Cardiac fibroblast (primary cell): ENCODE results near the gene DKC1.

ENCODE experiments used
- DNase-seq, 2 donors: peaks; one replicate each; pipeline versions ENCODE4 v3.0.0 to v3.0.0-alpha.2; 2010; ENCODE audit warnings: low read depth in 2 of 2
- H3K4me3 ChIP-seq, 2 donors: replicated peaks in 1 of 2; 1 replicate in 1 of 2; 2 replicates in 1 of 2; pipeline ENCODE4 v1.5.1; 2011; ENCODE audit warnings: low read depth in 2 of 2, low read length in 2 of 2, mild to moderate bottlenecking in 2 of 2, moderate library complexity in 1 of 2
- TF ChIP-seq, protein P1 (sequence below): IDR thresholded peaks from one replicate; pipeline ENCODE4 v1.5.1; 2011; ENCODE audit warnings: low read depth, mild to moderate bottlenecking, low read length, inconsistent platforms

The DKC1 gene

DNA sequence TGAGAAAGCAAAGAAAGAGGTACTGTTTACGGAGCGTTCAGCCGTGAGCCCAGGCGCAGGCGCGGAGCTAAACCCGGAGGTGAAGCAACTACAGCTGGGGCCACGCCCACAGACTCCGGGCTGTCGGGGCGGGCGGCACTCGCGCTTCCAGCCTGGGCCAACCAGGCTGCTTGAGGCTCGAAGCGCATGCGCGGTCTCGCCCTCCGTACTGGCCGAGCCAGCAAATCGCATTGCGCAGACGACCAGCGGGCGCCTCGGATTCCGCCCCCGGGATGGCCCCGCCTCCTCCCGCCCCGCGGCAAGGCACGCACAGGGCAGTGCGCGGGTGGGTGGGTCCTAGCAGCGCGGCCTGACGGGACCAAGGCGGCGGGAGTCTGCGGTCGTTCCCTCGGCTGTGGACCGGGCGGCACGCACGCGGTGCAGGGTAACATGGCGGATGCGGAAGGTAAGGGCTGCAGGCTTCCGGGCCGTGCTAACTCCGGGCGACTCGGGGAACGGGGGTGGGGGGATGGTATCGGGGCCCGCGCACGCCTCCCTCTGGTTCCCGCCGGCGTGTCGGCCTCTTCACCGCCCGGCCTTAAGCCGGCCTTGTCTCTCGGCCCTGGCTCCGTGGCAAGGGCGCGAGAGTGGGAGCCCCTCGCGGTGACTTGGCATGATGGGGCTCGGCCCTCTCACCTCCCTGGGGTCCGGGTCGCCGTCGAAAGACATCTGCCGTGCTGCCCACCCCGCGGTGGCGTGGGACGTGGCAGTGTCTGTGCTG is at the start of gene DKC1:
TSS of gene DKC1 (plus strand) at position 328 of the 760 bp plus-strand sequence. CDS start at position 430, 102 bp downstream.
- DNase-seq = peak; percentile 94 to 97
- TF ChIP-seq, protein P1, sequence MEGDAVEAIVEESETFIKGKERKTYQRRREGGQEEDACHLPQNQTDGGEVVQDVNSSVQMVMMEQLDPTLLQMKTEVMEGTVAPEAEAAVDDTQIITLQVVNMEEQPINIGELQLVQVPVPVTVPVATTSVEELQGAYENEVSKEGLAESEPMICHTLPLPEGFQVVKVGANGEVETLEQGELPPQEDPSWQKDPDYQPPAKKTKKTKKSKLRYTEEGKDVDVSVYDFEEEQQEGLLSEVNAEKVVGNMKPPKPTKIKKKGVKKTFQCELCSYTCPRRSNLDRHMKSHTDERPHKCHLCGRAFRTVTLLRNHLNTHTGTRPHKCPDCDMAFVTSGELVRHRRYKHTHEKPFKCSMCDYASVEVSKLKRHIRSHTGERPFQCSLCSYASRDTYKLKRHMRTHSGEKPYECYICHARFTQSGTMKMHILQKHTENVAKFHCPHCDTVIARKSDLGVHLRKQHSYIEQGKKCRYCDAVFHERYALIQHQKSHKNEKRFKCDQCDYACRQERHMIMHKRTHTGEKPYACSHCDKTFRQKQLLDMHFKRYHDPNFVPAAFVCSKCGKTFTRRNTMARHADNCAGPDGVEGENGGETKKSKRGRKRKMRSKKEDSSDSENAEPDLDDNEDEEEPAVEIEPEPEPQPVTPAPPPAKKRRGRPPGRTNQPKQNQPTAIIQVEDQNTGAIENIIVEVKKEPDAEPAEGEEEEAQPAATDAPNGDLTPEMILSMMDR = no peak

DNA sequence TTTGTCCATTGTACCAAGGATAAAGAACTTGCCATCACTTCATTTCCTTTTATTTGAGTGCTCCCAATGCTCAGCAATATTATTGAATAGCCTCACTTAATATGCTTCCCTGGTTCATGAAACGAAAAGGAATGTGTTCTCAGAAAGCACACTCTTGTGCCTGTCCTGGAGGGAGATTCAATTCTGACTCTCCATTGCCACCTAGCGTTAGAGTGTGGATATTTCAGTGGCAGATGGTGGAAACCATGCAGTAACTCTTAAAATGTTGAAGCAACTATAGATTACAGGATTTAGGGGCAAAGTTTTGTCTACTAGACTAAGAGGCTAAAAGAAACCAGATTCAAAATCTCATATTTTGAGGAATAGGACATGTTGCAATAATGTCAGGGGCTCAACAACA is 47.7 kb upstream of the DKC1 start:
- peak; percentile 66 to 68 for DNase-seq

More for the DNA sequence above, at the start of gene DKC1:
- peak within 1 kb of the TSS; percentile 71 for H3K4me3 ChIP-seq

DNA sequence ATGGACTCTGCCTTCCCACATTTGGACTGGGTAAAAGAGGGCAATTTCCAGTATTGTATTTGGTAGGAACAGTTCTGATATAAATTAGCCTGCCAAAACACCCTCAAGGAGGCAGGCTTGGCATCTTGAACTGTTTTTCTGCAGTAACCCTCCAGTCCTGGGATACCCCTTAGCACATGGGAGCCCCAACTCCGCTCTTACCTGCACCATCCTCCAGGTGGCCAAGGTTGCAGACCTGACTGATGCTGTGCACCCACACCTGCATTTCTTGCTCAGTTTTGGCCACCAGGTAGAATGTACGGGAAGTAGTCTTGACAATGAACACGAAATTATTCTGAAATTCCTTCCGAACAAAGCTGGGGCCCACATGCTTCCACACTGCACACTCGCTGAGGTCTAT is 46.8 kb upstream of the DKC1 start:
- TF ChIP-seq, protein P1 = no peak
- no peak for DNase-seq
- H3K4me3 ChIP-seq = no peak overlapping the region

More for the DNA sequence above, 47.7 kb upstream of the DKC1 start:
- no peak overlapping the region for H3K4me3 ChIP-seq
- TF ChIP-seq, protein P1 = peak; percentile 64

DNA sequence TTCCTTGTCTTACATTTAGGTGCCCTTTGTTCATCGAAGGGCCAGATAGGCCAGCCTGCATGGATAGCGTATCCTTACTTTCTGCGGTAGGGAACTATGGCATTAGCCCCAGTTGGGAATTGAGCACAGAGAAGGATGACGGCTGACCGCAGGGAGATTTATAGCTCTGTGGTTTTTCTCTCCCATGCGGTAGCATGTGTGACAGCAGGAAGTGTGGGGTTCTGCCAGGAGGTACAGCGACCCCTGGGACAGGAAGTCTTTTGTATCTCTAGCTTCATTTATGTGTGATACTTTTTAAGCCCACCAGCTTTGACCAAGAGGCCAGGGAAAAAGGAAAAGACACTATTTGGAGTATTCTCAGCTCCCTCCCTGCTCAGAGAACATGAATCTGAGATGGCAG is 44.8 kb upstream of the DKC1 start:
- TF ChIP-seq, protein P1 = no peak
- H3K4me3 ChIP-seq = no peak overlapping the region
- DNase-seq = peak; percentile 45 to 58

DNA sequence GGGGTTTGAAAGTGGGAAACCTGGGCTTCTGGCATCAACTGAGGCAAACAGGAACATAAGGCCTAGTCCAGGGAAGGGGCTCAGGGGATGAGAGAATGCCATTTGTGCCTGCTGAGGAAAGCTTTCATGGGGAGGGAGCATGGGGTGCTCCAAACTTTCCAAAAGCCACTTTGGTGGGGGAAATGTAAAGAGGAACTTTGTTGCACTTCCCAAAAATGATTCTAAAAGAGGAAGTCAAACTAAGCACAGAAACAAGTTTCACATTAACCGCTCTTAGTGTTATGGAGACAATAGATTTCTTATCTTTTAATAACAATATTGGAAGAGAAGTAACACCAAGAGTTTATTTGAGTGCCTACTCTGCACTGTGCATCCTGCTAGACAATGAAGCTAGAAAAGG is 44.0 kb upstream of the DKC1 start:
- no peak overlapping the region for H3K4me3 ChIP-seq
- DNase-seq = no peak
- TF ChIP-seq, protein P1 = no peak

DNA sequence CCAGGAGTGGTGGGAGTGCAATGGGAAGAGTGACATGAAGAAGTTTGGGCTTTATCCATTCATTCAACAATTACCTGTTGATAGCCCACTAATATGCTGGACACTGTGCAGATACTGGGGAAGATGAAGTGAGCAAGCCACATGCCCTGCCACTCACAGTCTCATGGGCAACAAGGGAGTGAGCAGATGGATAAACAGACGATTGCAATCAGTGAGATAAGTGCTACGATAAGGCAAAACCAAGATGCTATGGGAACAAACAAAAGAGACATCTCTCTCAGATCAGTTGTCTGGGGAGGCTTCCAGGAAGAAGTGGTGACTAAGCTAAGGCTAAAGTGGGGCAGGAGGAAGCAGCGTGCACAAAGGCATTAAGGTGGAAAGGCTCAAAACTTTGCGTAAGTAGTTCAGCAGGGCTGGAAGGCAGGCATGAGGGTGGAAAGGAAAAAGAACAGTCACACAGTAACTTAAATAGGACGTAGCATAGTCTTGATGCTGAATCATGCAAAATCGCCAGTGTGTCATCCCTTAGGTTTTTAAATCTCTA is 43.5 kb upstream of the DKC1 start:
- peak; percentile 74 to 94 for DNase-seq
- TF ChIP-seq, protein P1 = no peak
- H3K4me3 ChIP-seq = no peak overlapping the region

DNA sequence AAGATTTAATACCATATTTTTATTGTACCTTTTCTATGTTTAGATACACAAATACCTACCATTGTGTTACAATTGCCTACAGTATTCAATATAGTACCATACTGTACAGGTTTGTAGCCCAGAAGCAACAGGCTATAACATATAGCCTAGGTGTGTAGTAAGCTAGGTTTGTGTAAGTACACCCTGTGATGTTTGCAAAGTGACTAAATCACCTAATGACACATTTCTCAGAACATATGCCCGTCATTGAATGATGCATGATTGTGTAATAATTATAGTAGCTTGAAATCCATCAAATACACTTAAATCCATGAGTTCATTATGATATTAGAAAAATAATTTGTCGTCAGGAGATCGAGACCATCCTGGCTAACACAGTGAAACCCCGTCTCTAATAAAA is 42.6 kb upstream of the DKC1 start:
- TF ChIP-seq, protein P1 = no peak
- DNase-seq = peak in 1 of 2 donors; percentile 45

More for the DNA sequence above, 42.6 kb upstream of the DKC1 start:
- H3K4me3 ChIP-seq = no peak overlapping the region
